Activated B cell treated with CpG ODN at 0.5 μM for 24 hours (primary cell): ENCODE results near the gene RPS24. TPM values are rescaled to one million over a fixed set of nuclear protein-coding genes. Genes with fewer than 3 reads are reported as not detected.

Experiments
- ATAC-seq: fragments of 200-7000 bp; cut with Tn5 transposase; one replicate; pipeline ENCODE4 v1.10.0; 2021; ENCODE audit warnings: low read depth, mild to moderate bottlenecking, moderate library complexity
- CTCF ChIA-PET: fragments of 350-600 bp; sonication (Branson Sonifier 250); formaldehyde crosslinking; loops from one replicate; lab custom pipeline; 2021; ENCODE audit warnings: antibody characterized with exemption; lab: Charles Lee
- POLR2A ChIA-PET: fragments of 350-600 bp; sonication (Branson Sonifier 250); formaldehyde crosslinking; loops from one replicate; lab custom pipeline; 2021; ENCODE audit warnings: antibody characterized with exemption; lab: Charles Lee
- DNase-seq: peaks from one replicate; pipeline ENCODE4 v3.0.0; 2022
- H3K27ac Mint-ChIP-seq: one replicate; pipeline ENCODE4 v1.8.0; 2020; ENCODE audit warnings: mixed read lengths
- H3K27me3 Mint-ChIP-seq: one replicate; pipeline ENCODE4 v1.8.0; 2021; ENCODE audit warnings: mixed read lengths
- H3K36me3 Mint-ChIP-seq: one replicate; pipeline ENCODE4 v1.8.0; 2021; ENCODE audit warnings: low read depth, mixed read lengths
- H3K4me1 Mint-ChIP-seq: one replicate; pipeline ENCODE4 v1.8.0; 2021; ENCODE audit warnings: mixed read lengths
- H3K4me3 Mint-ChIP-seq: one replicate; pipeline ENCODE4 v1.8.0; 2020; ENCODE audit warnings: mild to moderate bottlenecking, mixed read lengths
- H3K9me3 Mint-ChIP-seq: one replicate; pipeline ENCODE4 v1.8.0; 2020; ENCODE audit warnings: mixed read lengths
- intact Hi-C: fragments of 100-400 bp; cut with micrococcal nuclease; formaldehyde crosslinking; loops from one replicate; pipeline ENCODE4 v1.15.1; 2024
- total RNA-seq: library from RNA; stranded (reverse); gene quantifications from 2 replicates; pipeline ENCODE4 v1.2.3, GENCODE V29; 2022
- TF ChIP-seq, protein P1 (sequence below): fragments of 200-600 bp; IDR thresholded peaks from one replicate; pipeline ENCODE4 v1.8.0; 2022; ENCODE audit warnings: antibody characterized with exemption, mild to moderate bottlenecking

The RPS24 gene
- total RNA-seq, 1 donor from 2014 or later = 2,004 TPM

DNA sequence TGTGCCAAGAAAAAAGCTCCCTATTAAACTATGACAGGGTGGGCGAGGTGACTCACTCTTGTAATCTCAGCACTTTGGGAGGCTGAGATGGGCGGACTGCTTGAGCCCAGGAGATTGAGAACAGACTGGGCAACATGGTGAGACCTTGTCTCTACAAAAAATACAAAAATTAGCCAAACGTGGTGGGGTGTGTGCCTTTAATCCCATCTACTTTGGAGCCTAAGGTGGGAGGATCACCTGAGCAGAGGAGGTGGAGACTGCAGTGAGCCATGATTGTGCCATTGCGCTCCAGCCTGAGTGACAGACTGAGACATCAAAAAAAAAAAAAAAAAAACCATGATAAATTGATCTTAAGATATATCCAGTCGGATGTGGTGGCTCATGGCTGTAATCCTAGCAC, 15.8 kb upstream of the RPS24 start:
- no peak for ATAC-seq
- H3K4me3 Mint-ChIP-seq = no peak overlapping the region
- no peak overlapping the region for H3K27ac Mint-ChIP-seq

DNA sequence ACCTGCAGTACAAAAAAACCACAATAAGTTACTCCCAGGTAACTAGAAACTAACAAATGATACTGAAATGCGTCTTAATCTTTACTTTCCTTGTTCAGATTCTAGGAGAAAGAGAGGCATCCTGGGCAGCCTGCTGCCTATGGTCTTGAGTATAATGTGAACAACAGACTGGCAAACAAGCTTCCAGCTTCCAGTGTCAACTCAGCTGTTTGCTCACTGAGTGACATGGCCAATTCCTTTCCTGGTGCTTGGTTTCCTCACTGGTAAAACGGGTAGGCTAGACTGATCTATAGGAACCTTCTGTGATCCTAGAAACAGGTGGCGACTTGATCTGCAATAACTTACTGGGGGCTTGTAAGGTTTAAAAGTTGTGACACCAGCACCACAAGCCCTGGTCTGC, 14.4 kb upstream of the RPS24 start:
- H3K4me3 Mint-ChIP-seq = no peak overlapping the region
- no peaks in the 10 kb centered on the region for H3K4me1 Mint-ChIP-seq

More for the DNA sequence above, 15.8 kb upstream of the RPS24 start:
- Mint-ChIP-seq H3K36me3 (peaks cover 88% of the 10 kb centered on the region), H3K27me3 (no peaks in the 10 kb centered on the region), H3K4me1 (no peaks in the 10 kb centered on the region), H3K9me3 (no peaks in the 10 kb centered on the region)
- ChIA-PET POLR2A (interaction anchor here (0.5 kb wide), 1 partner anchor 12 kb away, joined by 7 read pairs; no protein-coding TSS in a partner anchor), CTCF (no interaction called here)
- TF ChIP-seq, protein P1, sequence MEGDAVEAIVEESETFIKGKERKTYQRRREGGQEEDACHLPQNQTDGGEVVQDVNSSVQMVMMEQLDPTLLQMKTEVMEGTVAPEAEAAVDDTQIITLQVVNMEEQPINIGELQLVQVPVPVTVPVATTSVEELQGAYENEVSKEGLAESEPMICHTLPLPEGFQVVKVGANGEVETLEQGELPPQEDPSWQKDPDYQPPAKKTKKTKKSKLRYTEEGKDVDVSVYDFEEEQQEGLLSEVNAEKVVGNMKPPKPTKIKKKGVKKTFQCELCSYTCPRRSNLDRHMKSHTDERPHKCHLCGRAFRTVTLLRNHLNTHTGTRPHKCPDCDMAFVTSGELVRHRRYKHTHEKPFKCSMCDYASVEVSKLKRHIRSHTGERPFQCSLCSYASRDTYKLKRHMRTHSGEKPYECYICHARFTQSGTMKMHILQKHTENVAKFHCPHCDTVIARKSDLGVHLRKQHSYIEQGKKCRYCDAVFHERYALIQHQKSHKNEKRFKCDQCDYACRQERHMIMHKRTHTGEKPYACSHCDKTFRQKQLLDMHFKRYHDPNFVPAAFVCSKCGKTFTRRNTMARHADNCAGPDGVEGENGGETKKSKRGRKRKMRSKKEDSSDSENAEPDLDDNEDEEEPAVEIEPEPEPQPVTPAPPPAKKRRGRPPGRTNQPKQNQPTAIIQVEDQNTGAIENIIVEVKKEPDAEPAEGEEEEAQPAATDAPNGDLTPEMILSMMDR = no peak
- intact Hi-C loops = no loop called here
- DNase-seq = no peak

DNA sequence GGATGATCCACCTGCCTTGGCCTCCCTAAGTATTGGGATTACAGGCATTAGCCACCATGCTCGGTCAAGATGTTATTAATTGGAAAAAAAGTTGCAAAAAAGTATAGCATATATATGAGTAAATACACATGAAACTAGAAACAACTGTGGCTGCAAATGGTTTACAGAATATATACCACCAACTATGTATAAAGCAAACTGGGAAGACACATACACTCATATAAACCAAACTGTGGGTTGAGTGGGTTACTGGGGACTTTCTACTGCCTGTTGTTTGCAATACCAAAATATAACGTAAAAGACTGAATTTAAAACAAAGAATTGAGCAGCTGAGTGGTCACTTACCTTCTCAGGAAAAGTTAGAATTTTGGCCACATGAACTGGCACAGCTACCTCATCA, 12.5 kb upstream of the RPS24 start:
- Mint-ChIP-seq H3K4me3 (no peak overlapping the region), H3K36me3 (peaks cover 90% of the 10 kb centered on the region), H3K4me1 (no peaks in the 10 kb centered on the region), H3K27me3 (no peaks in the 10 kb centered on the region), H3K27ac (no peak overlapping the region), H3K9me3 (no peaks in the 10 kb centered on the region)
- DNase-seq = no peak
- POLR2A ChIA-PET = no interaction called here
- intact Hi-C loops = loop anchor here (10.0 kb wide), 1 partner anchor 1804 kb away; the partner anchor contains the start of gene NUTM2E
- TF ChIP-seq, protein P1 = no peak
- no peak for ATAC-seq
- CTCF ChIA-PET = no interaction called here

More for the DNA sequence above, 14.4 kb upstream of the RPS24 start:
- intact Hi-C loops = no loop called here
- no peak for DNase-seq
- H3K27me3 Mint-ChIP-seq = no peaks in the 10 kb centered on the region
- POLR2A ChIA-PET = no interaction called here
- TF ChIP-seq, protein P1 = no peak
- CTCF ChIA-PET = no interaction called here
- no peak for ATAC-seq
- H3K9me3 Mint-ChIP-seq = no peaks in the 10 kb centered on the region
- H3K27ac Mint-ChIP-seq = no peak overlapping the region
- H3K36me3 Mint-ChIP-seq = peaks cover 90% of the 10 kb centered on the region

DNA sequence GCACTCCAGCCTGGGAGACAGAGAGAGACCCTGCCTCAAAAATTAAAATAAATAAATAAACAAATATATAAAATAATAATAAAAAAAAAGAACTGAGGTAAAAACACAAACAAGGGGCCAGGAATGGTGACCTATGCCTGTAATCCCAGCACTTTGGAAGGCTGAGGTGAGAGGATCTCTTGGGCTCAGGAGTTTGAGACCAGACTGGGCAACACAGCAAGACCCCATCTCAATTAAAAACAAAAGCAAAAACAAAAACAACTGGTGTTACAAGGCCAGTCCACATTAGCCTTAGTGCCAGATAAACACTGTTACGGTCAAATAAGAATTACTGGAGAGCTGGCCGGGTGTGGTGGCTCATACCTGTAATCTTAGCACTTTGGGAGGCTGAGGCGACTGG, 9.9 kb upstream of the RPS24 start:
- ChIA-PET CTCF (no interaction called here), POLR2A (no interaction called here)
- no peak overlapping the region for H3K4me3 Mint-ChIP-seq

DNA sequence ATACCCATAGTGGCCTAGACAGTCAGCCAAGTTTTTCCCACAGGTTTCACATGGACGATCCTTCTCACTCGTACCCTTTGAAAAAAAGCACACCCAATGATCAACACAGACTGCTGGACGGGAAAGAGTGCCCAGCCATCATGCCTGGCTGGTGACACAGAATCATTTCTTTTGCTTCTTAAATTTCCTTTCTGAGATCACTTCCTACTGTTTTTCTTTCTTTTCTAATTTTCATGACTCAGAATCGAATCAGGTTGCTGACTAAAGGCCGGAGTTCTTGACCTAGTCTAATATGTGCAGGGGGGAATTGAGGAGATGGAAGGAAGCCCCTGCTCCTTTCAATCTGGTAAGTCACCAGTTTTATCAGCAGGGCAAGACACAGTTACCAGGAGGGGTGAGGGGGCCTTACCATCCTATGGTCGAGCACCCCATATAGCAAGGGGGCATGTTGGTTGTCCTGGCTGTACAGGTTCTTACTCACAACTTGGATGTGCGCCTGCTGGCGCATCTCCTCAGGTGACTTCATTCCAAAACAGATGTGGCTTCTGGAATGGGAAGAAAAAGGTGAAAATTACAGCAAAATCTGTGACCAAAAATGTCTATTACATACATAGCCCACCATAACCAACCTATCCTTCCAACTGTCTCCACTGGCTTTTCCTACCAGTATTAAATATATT, 7.8 kb upstream of the RPS24 start:
- ChIA-PET CTCF (interaction anchor here (1.5 kb wide), 1 partner anchor 21 kb away, joined by 4 read pairs; no protein-coding TSS in a partner anchor), POLR2A (no interaction called here)
- no peak overlapping the region for H3K4me3 Mint-ChIP-seq
- peaks cover 33% of the 10 kb centered on the region for H3K4me1 Mint-ChIP-seq
- no peak overlapping the region for H3K27ac Mint-ChIP-seq
- DNase-seq = no peak
- H3K36me3 Mint-ChIP-seq = peaks cover 72% of the 10 kb centered on the region
- TF ChIP-seq, protein P1 = no peak
- intact Hi-C loops = loop anchor here (5.0 to 10.0 kb wide), 2 partner anchors 1321 to 1799 kb away; partner anchors contain the start of genes NUTM2E and PPIF
- H3K27me3 Mint-ChIP-seq = no peaks in the 10 kb centered on the region
- H3K9me3 Mint-ChIP-seq = no peaks in the 10 kb centered on the region
- no peak for ATAC-seq

More for the DNA sequence above, 9.9 kb upstream of the RPS24 start:
- H3K27me3 Mint-ChIP-seq = no peaks in the 10 kb centered on the region
- intact Hi-C loops = loop anchor here (10.0 kb wide), 1 partner anchor 1801 kb away; the partner anchor contains the start of gene NUTM2E
- no peak for DNase-seq
- peaks cover 18% of the 10 kb centered on the region for H3K4me1 Mint-ChIP-seq
- ATAC-seq = no peak
- peaks cover 81% of the 10 kb centered on the region for H3K36me3 Mint-ChIP-seq
- H3K9me3 Mint-ChIP-seq = no peaks in the 10 kb centered on the region
- TF ChIP-seq, protein P1 = no peak
- no peak overlapping the region for H3K27ac Mint-ChIP-seq
